Endothelial cell of umbilical vein (primary cell): ENCODE results near the gene INSRR. TPM values are rescaled to one million over a fixed set of nuclear protein-coding genes. Genes with fewer than 3 reads are reported as not detected.

ENCODE experiments used
- BruUV-seq: library from RNA; stranded (reverse); fragments of 400-500 nt; replicated peaks from 2 replicates; lab custom pipeline; 2021; lab: Mats Ljungman, UMichigan
- CTCF ChIA-PET: fragments of 300-600, 350-600 bp; sonication (Branson Sonifier 250); formaldehyde crosslinking; loops from one replicate; lab custom pipeline; 2021; ENCODE audit warnings: antibody characterized with exemption, inconsistent platforms; lab: Charles Lee
- POLR2A ChIA-PET: fragments of 300-600, 350-600 bp; sonication (Branson Sonifier 250); formaldehyde crosslinking; loops from one replicate; lab custom pipeline; 2021; ENCODE audit warnings: antibody characterized with exemption, inconsistent platforms; lab: Charles Lee
- DNase-seq: peaks from one replicate; pipeline ENCODE4 v3.0.0-alpha.2; 2011; ENCODE audit warnings: low read depth, low spot score
- FAIRE-seq: peaks from 2 replicates; lab custom pipeline; 2011; peaks lifted over from hg19 to GRCh38; lab: Jason Lieb, UNC
- H2AFZ ChIP-seq: 2 replicates; pipeline ENCODE4 v1.6.0; 2012; ENCODE audit warnings: low read depth, low read length, control low read depth, inconsistent platforms
- H3K27ac ChIP-seq: 2 replicates; pipeline ENCODE4 v1.5.1; 2011; ENCODE audit warnings: low read depth, mild to moderate bottlenecking, control low read depth, low read length, moderate library complexity; ENCODE audit not compliant: insufficient read depth
- H3K27me3 ChIP-seq, 2 experiments: 2 replicates each; pipeline versions ENCODE4 v1.6.0 to v1.6.1; 2011; ENCODE audit warnings: low read length in 2 of 2, mixed read lengths in 1 of 2; ENCODE audit not compliant: control insufficient read depth in 2 of 2, insufficient read depth in 2 of 2
- H3K36me3 ChIP-seq, 2 experiments: 2 replicates in 1 of 2; 3 replicates in 1 of 2; pipeline ENCODE4 v1.5.1; 2011; ENCODE audit warnings: low read length in 2 of 2, mild to moderate bottlenecking in 1 of 2, moderate library complexity in 1 of 2; ENCODE audit not compliant: control insufficient read depth in 2 of 2, insufficient read depth in 2 of 2; ENCODE audit errors: extremely low read depth in 1 of 2
- H3K4me1 ChIP-seq: 3 replicates; pipeline ENCODE4 v1.5.1; 2011; ENCODE audit warnings: mild to moderate bottlenecking, low read length; ENCODE audit not compliant: control insufficient read depth, insufficient read depth; ENCODE audit errors: extremely low read depth
- H3K4me2 ChIP-seq: 2 replicates; pipeline ENCODE4 v1.6.1; 2011; ENCODE audit warnings: low read length, control low read depth, mixed read lengths; ENCODE audit not compliant: insufficient read depth
- H3K4me3 ChIP-seq, 3 experiments: fragments of 200-600 bp in 1 of 3; sonication (generic), shearing (Covaris generic) in 1 of 3; replicated peaks in 1 of 3; 2 replicates each; pipeline ENCODE4 v1.5.1; 2011 to 2016; ENCODE audit warnings: control low read depth in 3 of 3, low read length in 3 of 3, mild to moderate bottlenecking in 2 of 3, inconsistent platforms in 1 of 3, low read depth in 1 of 3, moderate library complexity in 1 of 3; ENCODE audit not compliant: insufficient read depth in 1 of 3
- H3K79me2 ChIP-seq: 2 replicates; pipeline ENCODE4 v1.6.0; 2012; ENCODE audit warnings: low read length, inconsistent platforms; ENCODE audit not compliant: control insufficient read depth, insufficient read depth
- H3K9ac ChIP-seq: replicated peaks from 2 replicates; pipeline ENCODE3; 2011; ENCODE audit warnings: low read length, control low read depth; ENCODE audit not compliant: insufficient read depth; ENCODE audit errors: extremely low read depth
- H3K9me1 ChIP-seq: replicated peaks from 3 replicates; pipeline ENCODE4 v1.6.0; 2011; ENCODE audit warnings: mild to moderate bottlenecking, low read length; ENCODE audit not compliant: control insufficient read depth, insufficient read depth; ENCODE audit errors: extremely low read depth
- H3K9me3 ChIP-seq: replicated peaks from 2 replicates; pipeline ENCODE4 v1.5.1; 2012; ENCODE audit warnings: low read length, inconsistent platforms; ENCODE audit not compliant: control insufficient read depth, insufficient read depth
- H4K20me1 ChIP-seq: replicated peaks from 2 replicates; pipeline ENCODE3; 2011; ENCODE audit warnings: mild to moderate bottlenecking, low read length; ENCODE audit not compliant: control insufficient read depth, insufficient read depth; ENCODE audit errors: extremely low read depth
- EZH2 ChIP-seq: IDR thresholded peaks from 2 replicates; pipeline ENCODE4 v1.6.1; 2012; ENCODE audit warnings: borderline replicate concordance, low read depth, mild to moderate bottlenecking, moderate library complexity, low read length, inconsistent platforms; ENCODE audit not compliant: severe bottlenecking
- FOS ChIP-seq: IDR thresholded peaks from 2 replicates; pipeline ENCODE4 v1.6.1; 2011; ENCODE audit warnings: mild to moderate bottlenecking, low read length, moderate library complexity, borderline replicate concordance; ENCODE audit not compliant: insufficient read depth
- GATA2 ChIP-seq: IDR thresholded peaks from 2 replicates; pipeline ENCODE4 v1.7.0; 2011; ENCODE audit warnings: low read depth, mild to moderate bottlenecking, moderate library complexity, mixed read lengths, low read length; ENCODE audit not compliant: insufficient read length, insufficient read depth
- JUN ChIP-seq: IDR thresholded peaks from 2 replicates; pipeline ENCODE4 v1.6.1; 2011; ENCODE audit warnings: borderline replicate concordance, low read depth; ENCODE audit not compliant: insufficient read length, insufficient read depth
- MYC ChIP-seq: IDR thresholded peaks from one replicate; pipeline ENCODE4 v1.6.1; 2011; ENCODE audit warnings: mild to moderate bottlenecking, low read depth, low read length
- POLR2A ChIP-seq: IDR thresholded peaks from 2 replicates; pipeline ENCODE4 v1.6.1; 2012; ENCODE audit warnings: low read depth, mild to moderate bottlenecking, control low read depth, low read length
- POLR2AphosphoS5 ChIP-seq: IDR thresholded peaks from 2 replicates; pipeline ENCODE4 v1.6.1; 2012; ENCODE audit warnings: low read depth, mild to moderate bottlenecking, control low read depth, low read length, moderate library complexity; ENCODE audit not compliant: insufficient read depth
- dilution Hi-C: fragments of 300-500 bp; cut with MboI; formaldehyde crosslinking; loops from one replicate; pipeline ENCODE4 v1.15.0; 2019; ENCODE audit warnings: low sequenced_read_pairs; ENCODE audit not compliant: extremely low pct_ligation_motif_present
- intact Hi-C: fragments of 100-400 bp; cut with micrococcal nuclease; formaldehyde crosslinking; loops from one replicate; pipeline ENCODE4 v1.10.0; 2022
- polyA plus RNA-seq, 4 experiments: library from polyadenylated mRNA; depleted of rRNA in 3 of 4; stranded (reverse) in 3 of 4; unstranded in 1 of 4; fragments of >200 nt; gene quantifications; 2 replicates each; pipeline versions ENCODE4 v1.2.1 to v1.2.3, GENCODE V29; 2011 to 2012; ENCODE audit warnings: missing spikeins in 1 of 4
- total RNA-seq: library from RNA; stranded (reverse); gene quantifications from 2 replicates; pipeline ENCODE4 v1.2.3, GENCODE V29; 2021
- TF ChIP-seq, protein P1 (sequence below), 2 donors: IDR thresholded peaks; 1 replicate in 1 of 2; 2 replicates in 1 of 2; pipeline ENCODE4 v1.5.1; 2011; ENCODE audit warnings: low read length in 2 of 2, mild to moderate bottlenecking in 2 of 2, moderate library complexity in 2 of 2, control low read depth in 1 of 2, inconsistent platforms in 1 of 2, low read depth in 1 of 2; ENCODE audit not compliant: insufficient read depth in 1 of 2; ENCODE audit errors: extremely low read depth in 1 of 2
- TF ChIP-seq, protein P2 (sequence below): IDR thresholded peaks from 2 replicates; pipeline ENCODE4 v1.6.1; 2011; ENCODE audit not compliant: insufficient read depth, insufficient read length

INSRR gene
- total and polyA plus RNA-seq, 2 donors (not counting 3 experiments of a cell fraction or from before 2014, with no cell fraction given), result not detected

DNA sequence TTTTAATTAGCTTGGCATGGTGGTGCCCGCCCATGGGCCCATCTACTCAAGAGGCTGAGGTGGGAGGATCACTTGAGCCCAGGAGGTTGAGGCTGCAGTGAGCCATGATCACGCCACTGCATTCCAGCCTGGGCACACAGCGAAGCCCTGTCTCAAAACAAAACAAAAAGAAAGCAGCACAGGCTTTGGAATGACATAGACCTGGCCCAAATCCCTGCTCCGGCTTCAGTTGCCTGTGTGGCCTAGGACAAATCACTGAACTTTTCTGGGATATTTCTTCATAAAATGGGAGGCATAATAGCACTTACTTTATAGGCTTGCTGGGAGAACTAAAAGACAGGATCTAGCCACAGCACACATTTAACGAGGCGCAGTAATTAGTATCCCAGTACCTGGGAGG lies 37.0 kb upstream of the INSRR start:
- CTCF ChIA-PET, result interaction anchor here (1.9 to 8.0 kb wide), 2 partner anchors 29 to 206 kb away, joined by 6 to 312 read pairs; partner anchors contain the start of gene LRRC71
- H3K36me3 ChIP-seq, result no peaks in the 10 kb centered on the region
- no peaks in the 10 kb centered on the region for H3K9me1 ChIP-seq
- H4K20me1 ChIP-seq, result no peaks in the 10 kb centered on the region
- POLR2A ChIA-PET, result no interaction called here
- H3K4me2 ChIP-seq, result peak overlapping the region; percentile 96
- no peaks in the 10 kb centered on the region for H3K9me3 ChIP-seq
- intact Hi-C loops, result loop anchor here (2.0 to 10.0 kb wide), 2 partner anchors 235 to 391 kb away; partner anchors contain the start of gene MEF2D
- no peak for TF ChIP-seq JUN
- TF ChIP-seq POLR2A, result no peak
- TF ChIP-seq GATA2, result no peak
- TF ChIP-seq EZH2, result no peak
- no peak for TF ChIP-seq MYC
- TF ChIP-seq, protein P1, sequence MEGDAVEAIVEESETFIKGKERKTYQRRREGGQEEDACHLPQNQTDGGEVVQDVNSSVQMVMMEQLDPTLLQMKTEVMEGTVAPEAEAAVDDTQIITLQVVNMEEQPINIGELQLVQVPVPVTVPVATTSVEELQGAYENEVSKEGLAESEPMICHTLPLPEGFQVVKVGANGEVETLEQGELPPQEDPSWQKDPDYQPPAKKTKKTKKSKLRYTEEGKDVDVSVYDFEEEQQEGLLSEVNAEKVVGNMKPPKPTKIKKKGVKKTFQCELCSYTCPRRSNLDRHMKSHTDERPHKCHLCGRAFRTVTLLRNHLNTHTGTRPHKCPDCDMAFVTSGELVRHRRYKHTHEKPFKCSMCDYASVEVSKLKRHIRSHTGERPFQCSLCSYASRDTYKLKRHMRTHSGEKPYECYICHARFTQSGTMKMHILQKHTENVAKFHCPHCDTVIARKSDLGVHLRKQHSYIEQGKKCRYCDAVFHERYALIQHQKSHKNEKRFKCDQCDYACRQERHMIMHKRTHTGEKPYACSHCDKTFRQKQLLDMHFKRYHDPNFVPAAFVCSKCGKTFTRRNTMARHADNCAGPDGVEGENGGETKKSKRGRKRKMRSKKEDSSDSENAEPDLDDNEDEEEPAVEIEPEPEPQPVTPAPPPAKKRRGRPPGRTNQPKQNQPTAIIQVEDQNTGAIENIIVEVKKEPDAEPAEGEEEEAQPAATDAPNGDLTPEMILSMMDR (IDR thresholded peaks at IDR 0.05; ENCODE audit: extremely low read depth in 1 of 2, insufficient read depth in 1 of 2, low read depth in 1 of 2, low read length in 2 of 2), result no peak
- TF ChIP-seq POLR2AphosphoS5, result no peak
- TF ChIP-seq, protein P2, sequence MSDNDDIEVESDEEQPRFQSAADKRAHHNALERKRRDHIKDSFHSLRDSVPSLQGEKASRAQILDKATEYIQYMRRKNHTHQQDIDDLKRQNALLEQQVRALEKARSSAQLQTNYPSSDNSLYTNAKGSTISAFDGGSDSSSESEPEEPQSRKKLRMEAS, result no peak
- no peak for TF ChIP-seq FOS
- dilution Hi-C loops, result no loop called here
- peak overlapping the region; percentile 95 for H3K27ac ChIP-seq
- H3K27me3 ChIP-seq, result no peaks in the 10 kb centered on the region
- no peak overlapping the region for H2AFZ ChIP-seq
- peaks cover 71% of the 10 kb centered on the region for H3K79me2 ChIP-seq
- FAIRE-seq (peak; percentile 21), DNase-seq (no peak)
- H3K4me1 ChIP-seq, result peaks cover 63% of the 10 kb centered on the region
- BruUV-seq, result no TSS peak
- peak overlapping the region in 1 of 3 experiments; percentile 92 for H3K4me3 ChIP-seq
- peak overlapping the region; percentile 84 for H3K9ac ChIP-seq
